Thyroid gland (tissue), 4 donors: ENCODE measurements around the gene DCST1. TPM values are rescaled to one million over a fixed set of nuclear protein-coding genes. Genes with fewer than 3 reads are reported as not detected.

Experiments used
- DNase-seq, 2 donors: peaks; one replicate each; pipeline ENCODE4 v3.0.0-alpha.2; 2019
- H3K27ac ChIP-seq, 3 donors: fragments of 200-600 bp; sonication (generic); 1 replicate in 2 of 3; 2 replicates in 1 of 3; pipeline ENCODE4 v1.5.1; 2016 to 2019; ENCODE audit warnings: mild to moderate bottlenecking in 1 of 3, moderate library complexity in 1 of 3
- H3K27me3 ChIP-seq: fragments of 200-600 bp; sonication (generic); one replicate; pipeline ENCODE4 v1.5.1; 2019
- H3K36me3 ChIP-seq, 2 donors: fragments of 200-600 bp; sonication (generic); one replicate each; pipeline ENCODE4 v1.5.1; 2016 to 2019
- H3K4me1 ChIP-seq, 2 donors: fragments of 200-600 bp; sonication (generic); one replicate each; pipeline ENCODE4 v1.5.1; 2017 to 2019
- H3K4me3 ChIP-seq, 3 donors: fragments of 200-600 bp; sonication (generic); replicated peaks in 1 of 3; 1 replicate in 2 of 3; 2 replicates in 1 of 3; pipeline ENCODE4 v1.5.1; 2016; ENCODE audit warnings: mild to moderate bottlenecking in 1 of 3
- H3K9me3 ChIP-seq: fragments of 200-600 bp; sonication (generic); one replicate; pipeline ENCODE4 v1.5.1; 2017
- CTCF ChIP-seq, 6 experiments: fragments of 200-600 bp in 3 of 6; fragments of 450-650 bp in 3 of 6; sonication (generic) in 3 of 6; IDR thresholded peaks; one replicate each; pipeline ENCODE4 v1.5.1; 2016 to 2019; ENCODE audit warnings: antibody characterized with exemption in 6 of 6, mild to moderate bottlenecking in 2 of 6, inconsistent platforms in 1 of 6, moderate library complexity in 1 of 6
- POLR2A ChIP-seq, 2 donors: fragments of 450-650 bp; IDR thresholded peaks; one replicate each; pipeline ENCODE4 v1.6.1; 2017; ENCODE audit warnings: antibody characterized with exemption in 2 of 2, mild to moderate bottlenecking in 2 of 2, moderate library complexity in 1 of 2
- WGBS, 2 donors: methylation state at CpG; one replicate each; pipeline ENCODE4 v1.1.5; 2017; 5-methylcytosine and 5-hydroxymethylcytosine counted together
- intact Hi-C: fragments of 100-400 bp; cut with DNase I; formaldehyde crosslinking; loops from one replicate; pipeline ENCODE4 v1.15.1; 2023
- total RNA-seq, 4 donors: library from RNA; depleted of rRNA; stranded (reverse); fragments of >200 nt; gene quantifications; one replicate each; pipeline ENCODE4 v1.2.3, GENCODE V29; 2016

The DCST1 gene
- total RNA-seq, 4 donors from 2014 or later = 0.24 TPM; not detected in 3

GRCh38 chr1:155049651-155050559 is 16.3 kb downstream of the DCST1 start:
- intact Hi-C loops = loop anchor here (5.0 kb wide), 2 partner anchors 32 to 78 kb away; partner anchors contain the start of genes CKS1B and SHC1
- WGBS, 2 donors = 30 to 36% methylated on average over 10 of the region's 10 CpGs

GRCh38 chr1:155050560-155051341 is 17.1 kb downstream of the DCST1 start, which contains the start of gene ADAM15:
TSS of gene ADAM15 (plus strand) at chr1:155051316. CDS start at chr1:155051387, 71 bp downstream.
- no peaks in the 10 kb centered on the region for H3K9me3 ChIP-seq
- intact Hi-C loops = loop anchor here (5.0 kb wide), 1 partner anchor 78 kb away; the partner anchor contains the start of genes CKS1B and SHC1
- peaks cover 0 to 1% of the 10 kb centered on the region in 2 donors for H3K36me3 ChIP-seq
- WGBS, 2 donors = 4 to 6% methylated on average over 15 to 25 of the region's 99 CpGs
- peak; percentile 70 to 77 for DNase-seq
- peak within 1 kb of the TSS; percentile 67 to 84 (median 83) for H3K27ac ChIP-seq
- no peaks in the 10 kb centered on the region for H3K27me3 ChIP-seq
- H3K4me1 ChIP-seq = peaks cover 9 to 28% of the 10 kb centered on the region in 2 donors
- peak within 1 kb of the TSS; percentile 54 to 56 (median 55) for H3K4me3 ChIP-seq
- TF ChIP-seq POLR2A (IDR thresholded peaks at IDR 0.05) (no peak), CTCF (IDR thresholded peaks at IDR 0.05) (peak; percentile 64 to 87 (median 74))

More at GRCh38 chr1:155049651-155050559, 16.3 kb downstream of the DCST1 start:
- Histone ChIP-seq H3K36me3 (no peaks in the 10 kb centered on the region), H3K4me1 (peaks cover 9 to 32% of the 10 kb centered on the region in 2 donors), H3K9me3 (no peaks in the 10 kb centered on the region), H3K27me3 (no peaks in the 10 kb centered on the region), H3K27ac (peak overlapping the region in 2 of 3 donors; percentile 55 to 83), H3K4me3 (peak overlapping the region in 1 of 3 donors; percentile 56)
- TF ChIP-seq POLR2A (IDR thresholded peaks at IDR 0.05) (no peak), CTCF (IDR thresholded peaks at IDR 0.05) (peak in 1 of 6 experiments; percentile 9)
- DNase-seq = peak in 1 of 2 donors; percentile 28

GRCh38 chr1:155051342-155051776 is 17.7 kb downstream of the DCST1 start:
- Histone ChIP-seq H3K4me1 (peaks cover 9 to 28% of the 10 kb centered on the region in 2 donors), H3K4me3 (peak overlapping the region; percentile 54 to 56 (median 55)), H3K27ac (peak overlapping the region; percentile 67 to 73 (median 68)), H3K9me3 (no peaks in the 10 kb centered on the region), H3K27me3 (no peaks in the 10 kb centered on the region), H3K36me3 (peaks cover 0 to 6% of the 10 kb centered on the region in 2 donors)
- 0 to 1% methylated on average over 6 to 15 of the region's 31 CpGs for WGBS, 2 donors
- TF ChIP-seq POLR2A (IDR thresholded peaks at IDR 0.05) = peak; percentile 41 to 62
- TF ChIP-seq CTCF (IDR thresholded peaks at IDR 0.05) = no peak
- no peak for DNase-seq
- intact Hi-C loops = loop anchor here (5.0 kb wide), 1 partner anchor 79 kb away; the partner anchor contains the start of genes CKS1B and SHC1

- peak overlapping the region; percentile 67 to 73 (median 68) for H3K27ac ChIP-seq
- H3K4me1 ChIP-seq = peaks cover 9 to 28% of the 10 kb centered on the region in 2 donors
- no peaks in the 10 kb centered on the region for H3K9me3 ChIP-seq
- no peaks in the 10 kb centered on the region for H3K27me3 ChIP-seq
- 0 to 3% methylated on average over 19 to 20 of the region's 27 CpGs for WGBS, 2 donors
- no peak for TF ChIP-seq POLR2A (IDR thresholded peaks at IDR 0.05)
- TF ChIP-seq CTCF (IDR thresholded peaks at IDR 0.05) = no peak
- peak; percentile 57 to 76 for DNase-seq
- peak overlapping the region; percentile 54 to 56 (median 55) for H3K4me3 ChIP-seq
- H3K36me3 ChIP-seq = peaks cover 0 to 6% of the 10 kb centered on the region in 2 donors
- intact Hi-C loops = loop anchor here (5.0 kb wide), 1 partner anchor 80 kb away; the partner anchor contains the start of genes CKS1B and SHC1
Observed at GRCh38 chr1:155051777-155052398, 18.3 kb downstream of the DCST1 start.
